SK-N-SH (cell line): Measurements from ENCODE around the gene KCNMB1. TPM values are rescaled to one million over a fixed set of nuclear protein-coding genes. Genes with fewer than 3 reads are reported as not detected.

Source experiments
- CTCF ChIA-PET: fragments of 300-600, 350-600 bp; formaldehyde crosslinking; extraction: SDS; loops from one replicate; lab custom pipeline; 2021; lab: Yijun Ruan, JAX
- POLR2A ChIA-PET: fragments of 350-600 bp; sonication (Branson Sonifier 250); formaldehyde crosslinking; extraction: SDS; loops from one replicate; lab custom pipeline; 2020; ENCODE audit warnings: antibody characterized with exemption, inconsistent platforms; lab: Yijun Ruan, JAX
- DNase-seq: peaks from one replicate; pipeline ENCODE4 v3.0.0; 2012
- H2AFZ ChIP-seq: fragments of 200-600 bp; sonication (generic); 2 replicates; pipeline ENCODE4 v1.8.1; 2016; ENCODE audit warnings: antibody characterized with exemption, mild to moderate bottlenecking, low read depth
- H3F3A ChIP-seq: fragments of 200-600 bp; sonication (generic); replicated peaks from 2 replicates; pipeline ENCODE3; 2016; ENCODE audit warnings: antibody characterized with exemption, mild to moderate bottlenecking; ENCODE audit not compliant: insufficient read depth
- H3K27ac ChIP-seq, 2 experiments: fragments of 200-500 bp in 1 of 2; fragments of 200-600 bp in 1 of 2; sonication (Bioruptor generic) in 1 of 2; sonication (generic), shearing (Covaris generic) in 1 of 2; 2 replicates each; pipeline versions ENCODE4 v1.5.1 to v1.6.1; 2014 to 2016; ENCODE audit warnings: low read depth in 2 of 2, inconsistent platforms in 1 of 2, low read length in 1 of 2, mild to moderate bottlenecking in 1 of 2, mixed read lengths in 1 of 2
- H3K27me3 ChIP-seq: fragments of 200-600 bp; sonication (generic), shearing (Covaris generic); 2 replicates; pipeline ENCODE4 v1.6.1; 2016; ENCODE audit warnings: mixed run types; ENCODE audit not compliant: insufficient read depth
- H3K36me3 ChIP-seq, 2 experiments: fragments of 200-500 bp in 1 of 2; fragments of 200-600 bp in 1 of 2; sonication (Bioruptor generic) in 1 of 2; sonication (generic) in 1 of 2; replicated peaks in 1 of 2; 2 replicates each; pipeline versions ENCODE3 to v1.5.1; 2014 to 2016; ENCODE audit warnings: low read length in 1 of 2, mild to moderate bottlenecking in 1 of 2; ENCODE audit not compliant: insufficient read depth in 2 of 2, control insufficient read depth in 1 of 2
- H3K4me1 ChIP-seq, 2 experiments: fragments of 200-500 bp in 1 of 2; fragments of 200-600 bp in 1 of 2; sonication (Bioruptor generic) in 1 of 2; sonication (generic), shearing (Covaris generic) in 1 of 2; 2 replicates each; pipeline versions ENCODE4 v1.5.1 to v1.6.1; 2014 to 2016; ENCODE audit warnings: low read depth in 1 of 2, low read length in 1 of 2, mixed run types in 1 of 2; ENCODE audit not compliant: insufficient read depth in 2 of 2, control insufficient read depth in 1 of 2
- H3K4me2 ChIP-seq: fragments of 200-600 bp; sonication (generic), shearing (Covaris generic); 2 replicates; pipeline ENCODE4 v1.6.1; 2017; ENCODE audit warnings: mixed run types
- H3K4me3 ChIP-seq, 2 experiments: fragments of 200-500 bp in 1 of 2; fragments of 200-600 bp in 1 of 2; sonication (Bioruptor generic) in 1 of 2; sonication (generic), shearing (Covaris generic) in 1 of 2; 2 replicates each; pipeline versions ENCODE4 v1.5.1 to v1.8.1; 2014 to 2016; ENCODE audit warnings: low read depth in 2 of 2, inconsistent platforms in 1 of 2, low read length in 1 of 2, mild to moderate bottlenecking in 1 of 2, mixed read lengths in 1 of 2, moderate library complexity in 1 of 2
- H3K79me2 ChIP-seq: fragments of 200-600 bp; sonication (generic); 2 replicates; pipeline ENCODE4 v1.8.1; 2017; ENCODE audit warnings: mild to moderate bottlenecking; ENCODE audit not compliant: insufficient read depth
- H3K9ac ChIP-seq: fragments of 200-600 bp; sonication (generic); 2 replicates; pipeline ENCODE4 v1.6.1; 2017; ENCODE audit warnings: mixed run types
- H3K9me2 ChIP-seq: fragments of 200-600 bp; sonication (generic); 2 replicates; pipeline ENCODE4 v1.6.1; 2017; ENCODE audit warnings: mixed run types
- H3K9me3 ChIP-seq: fragments of 200-600 bp; sonication (generic); 2 replicates; pipeline ENCODE4 v1.6.1; 2017; ENCODE audit warnings: mixed run types, mild to moderate bottlenecking, moderate library complexity
- H4K20me1 ChIP-seq: fragments of 200-600 bp; sonication (generic); 2 replicates; pipeline ENCODE4 v1.6.1; 2017; ENCODE audit warnings: mild to moderate bottlenecking, mixed run types; ENCODE audit not compliant: insufficient read depth
- EP300 ChIP-seq, 2 experiments: IDR thresholded peaks; 2 replicates each; pipeline versions ENCODE4 v1.4.0 to v1.6.1; 2012; ENCODE audit warnings: borderline replicate concordance in 1 of 2, low read depth in 1 of 2, low read length in 1 of 2
- EZH2phosphoT487 ChIP-seq: fragments of 200-600 bp; sonication (generic); IDR thresholded peaks from 2 replicates; pipeline ENCODE4 v1.6.1; 2017; ENCODE audit warnings: low read depth, mixed run types, mild to moderate bottlenecking, antibody characterized with exemption, moderate library complexity, borderline replicate concordance
- FOXJ3 ChIP-seq: sonication (generic); formaldehyde crosslinking; IDR thresholded peaks from 2 replicates; pipeline ENCODE4 v1.5.1; 2020; ENCODE audit warnings: mild to moderate bottlenecking, missing genetic modification reagents
- JUND ChIP-seq: IDR thresholded peaks from 2 replicates; pipeline ENCODE4 v1.4.0; 2012
- MEF2A ChIP-seq: IDR thresholded peaks from 2 replicates; pipeline ENCODE4 v1.4.0; 2012; ENCODE audit warnings: low read depth, borderline replicate concordance
- NFIC ChIP-seq: IDR thresholded peaks from 2 replicates; pipeline ENCODE4 v1.4.0; 2012; ENCODE audit warnings: borderline replicate concordance
- NRF1 ChIP-seq: IDR thresholded peaks from 2 replicates; pipeline ENCODE4 v1.6.1; 2012; ENCODE audit warnings: low read depth, mild to moderate bottlenecking, low read length
- RAD21 ChIP-seq: IDR thresholded peaks from 2 replicates; pipeline ENCODE4 v1.6.1; 2012; ENCODE audit warnings: mild to moderate bottlenecking, low read length
- RCOR1 ChIP-seq: fragments of 150-350 bp; IDR thresholded peaks from 2 replicates; pipeline ENCODE4 v1.6.1; 2017; ENCODE audit warnings: antibody characterized with exemption, low read length
- RFX5 ChIP-seq: IDR thresholded peaks from 2 replicates; pipeline ENCODE4 v1.6.1; 2012; ENCODE audit warnings: mild to moderate bottlenecking, improper control_type of control experiment, low read length
- SMC3 ChIP-seq: IDR thresholded peaks from 2 replicates; pipeline ENCODE4 v1.6.1; 2012; ENCODE audit warnings: low read depth, low read length, improper control_type of control experiment
- TEAD4 ChIP-seq: IDR thresholded peaks from 2 replicates; pipeline ENCODE4 v1.4.0; 2012; ENCODE audit warnings: mild to moderate bottlenecking, borderline replicate concordance; ENCODE audit not compliant: insufficient read depth
- YY1 ChIP-seq: IDR thresholded peaks from 2 replicates; pipeline ENCODE4 v1.4.0; 2012; ENCODE audit warnings: low read depth, mild to moderate bottlenecking
- WGBS: methylation state at CpG from one replicate; pipeline ENCODE4 v1.1.6; 2017; ENCODE audit warnings: low lambda C conversion rate; 5-methylcytosine and 5-hydroxymethylcytosine counted together
- polyA plus RNA-seq, 3 experiments: library from polyadenylated mRNA; depleted of rRNA; stranded (reverse); fragments of >200 nt; gene quantifications; 2 replicates each; pipeline ENCODE4 v1.2.3, GENCODE V29; 2012
- TF ChIP-seq, protein P1 (sequence below): fragments of 200-600 bp; sonication (generic); IDR thresholded peaks from 2 replicates; pipeline ENCODE4 v1.6.1; 2017; ENCODE audit warnings: antibody characterized with exemption, mild to moderate bottlenecking, moderate library complexity
- TF ChIP-seq, protein P2 (sequence below): IDR thresholded peaks from 2 replicates; pipeline ENCODE4 v1.6.1; 2012; ENCODE audit warnings: mild to moderate bottlenecking, low read depth, low read length, moderate library complexity
- TF ChIP-seq, protein P3 (sequence below): IDR thresholded peaks from 2 replicates; pipeline ENCODE4 v1.4.0; 2012; ENCODE audit warnings: low read depth

Gene KCNMB1
- polyA plus RNA-seq, 1 of the 3 experiments (the other 2 are of a cell fraction), result not detected

DNA sequence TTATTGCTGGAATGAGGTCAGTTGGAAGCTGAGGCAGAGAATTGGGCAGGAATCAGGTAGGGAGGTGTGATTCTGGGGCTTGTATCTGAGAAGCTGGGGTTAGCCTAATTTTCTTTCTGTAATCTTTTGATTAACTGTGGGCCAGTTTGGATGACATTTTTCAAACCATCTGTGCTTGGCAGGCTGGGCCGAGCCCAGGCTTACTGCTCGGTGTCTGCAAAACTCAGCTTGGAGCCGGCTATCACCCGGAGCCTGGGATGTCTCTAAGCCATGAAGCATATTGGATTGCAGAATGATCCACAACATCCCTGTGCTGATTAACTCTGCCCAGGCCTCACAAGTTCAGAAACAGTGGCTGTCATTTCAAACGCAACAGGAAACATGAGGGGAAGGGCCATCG is 26.5 kb downstream of the KCNMB1 start:
- no peak overlapping the region for H3K9ac ChIP-seq
- no peaks in the 10 kb centered on the region for H3K79me2 ChIP-seq
- no peaks in the 10 kb centered on the region for H4K20me1 ChIP-seq
- CTCF ChIA-PET, result interaction anchor here (1.1 kb wide), 1 partner anchor 58 kb away, joined by 6 read pairs; no protein-coding TSS in a partner anchor
- TF ChIP-seq YY1, result no peak
- TF ChIP-seq, all 33 proteins: peak for 0
- H3K27me3 ChIP-seq, result no peaks in the 10 kb centered on the region
- POLR2A ChIA-PET, result no interaction called here
- H3K4me2 ChIP-seq, result no peak overlapping the region
- H3K36me3 ChIP-seq, result no peaks in the 10 kb centered on the region
- no peak for DNase-seq
- no peak overlapping the region for H2AFZ ChIP-seq
- H3K9me3 ChIP-seq, result no peaks in the 10 kb centered on the region
- H3K4me1 ChIP-seq, result no peaks in the 10 kb centered on the region; a peak in 1 of 4 replicates
- no peaks in the 10 kb centered on the region for H3K9me2 ChIP-seq
- no peak overlapping the region for H3K27ac ChIP-seq
- no peak overlapping the region for H3K4me3 ChIP-seq
- 91% methylated on average over 5 of the region's 6 CpGs for WGBS
- no peaks in the 10 kb centered on the region for H3F3A ChIP-seq

DNA sequence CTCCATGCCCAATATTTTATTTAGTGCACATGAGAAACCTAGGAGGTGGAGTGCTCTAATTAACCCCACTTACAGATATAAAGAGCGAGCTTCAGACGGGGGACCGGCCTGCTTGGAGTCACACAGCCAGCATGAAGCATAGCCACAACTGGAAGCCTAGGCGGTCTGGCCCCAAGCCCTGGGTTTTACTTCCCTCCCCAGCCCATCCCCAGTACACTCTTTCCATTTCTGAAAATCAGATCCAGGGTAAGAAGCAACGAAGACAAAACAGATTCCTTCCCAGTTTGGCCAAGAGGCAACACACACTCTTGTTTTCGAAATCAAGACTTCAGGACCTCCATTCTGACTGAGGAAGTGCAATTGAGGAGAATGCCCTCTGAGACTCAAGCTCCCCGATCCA is 27.1 kb downstream of the KCNMB1 start:
- Histone ChIP-seq H4K20me1 (no peaks in the 10 kb centered on the region), H3K9me2 (no peaks in the 10 kb centered on the region), H3K27ac (no peak overlapping the region), H3K79me2 (no peaks in the 10 kb centered on the region), H3K4me1 (no peaks in the 10 kb centered on the region; a peak in 1 of 4 replicates), H3K27me3 (no peaks in the 10 kb centered on the region), H3K9me3 (no peaks in the 10 kb centered on the region), H3F3A (no peaks in the 10 kb centered on the region), H3K4me2 (no peak overlapping the region), H3K36me3 (no peaks in the 10 kb centered on the region), H2AFZ (no peak overlapping the region), H3K4me3 (no peak overlapping the region), H3K9ac (no peak overlapping the region)
- no peak for DNase-seq
- POLR2A ChIA-PET, result no interaction called here
- TF ChIP-seq EZH2phosphoT487, result no peak
- no peak for TF ChIP-seq RCOR1
- TF ChIP-seq FOXJ3 (CRISPR knock-in tag), result no peak
- TF ChIP-seq, protein P1, sequence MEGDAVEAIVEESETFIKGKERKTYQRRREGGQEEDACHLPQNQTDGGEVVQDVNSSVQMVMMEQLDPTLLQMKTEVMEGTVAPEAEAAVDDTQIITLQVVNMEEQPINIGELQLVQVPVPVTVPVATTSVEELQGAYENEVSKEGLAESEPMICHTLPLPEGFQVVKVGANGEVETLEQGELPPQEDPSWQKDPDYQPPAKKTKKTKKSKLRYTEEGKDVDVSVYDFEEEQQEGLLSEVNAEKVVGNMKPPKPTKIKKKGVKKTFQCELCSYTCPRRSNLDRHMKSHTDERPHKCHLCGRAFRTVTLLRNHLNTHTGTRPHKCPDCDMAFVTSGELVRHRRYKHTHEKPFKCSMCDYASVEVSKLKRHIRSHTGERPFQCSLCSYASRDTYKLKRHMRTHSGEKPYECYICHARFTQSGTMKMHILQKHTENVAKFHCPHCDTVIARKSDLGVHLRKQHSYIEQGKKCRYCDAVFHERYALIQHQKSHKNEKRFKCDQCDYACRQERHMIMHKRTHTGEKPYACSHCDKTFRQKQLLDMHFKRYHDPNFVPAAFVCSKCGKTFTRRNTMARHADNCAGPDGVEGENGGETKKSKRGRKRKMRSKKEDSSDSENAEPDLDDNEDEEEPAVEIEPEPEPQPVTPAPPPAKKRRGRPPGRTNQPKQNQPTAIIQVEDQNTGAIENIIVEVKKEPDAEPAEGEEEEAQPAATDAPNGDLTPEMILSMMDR, result no peak
- TF ChIP-seq MEF2A, result no peak
- TF ChIP-seq SMC3, result no peak
- TF ChIP-seq JUND, result no peak
- TF ChIP-seq RFX5, result no peak
- TF ChIP-seq NRF1, result no peak
- no peak for TF ChIP-seq YY1
- TF ChIP-seq RAD21, result no peak
- TF ChIP-seq EP300 (IDR thresholded peaks at IDR 0.05; ENCODE audit: borderline replicate concordance in 1 of 2, low read depth in 1 of 2, low read length in 1 of 2), result no peak
- no peak for TF ChIP-seq TEAD4
- TF ChIP-seq, protein P2, sequence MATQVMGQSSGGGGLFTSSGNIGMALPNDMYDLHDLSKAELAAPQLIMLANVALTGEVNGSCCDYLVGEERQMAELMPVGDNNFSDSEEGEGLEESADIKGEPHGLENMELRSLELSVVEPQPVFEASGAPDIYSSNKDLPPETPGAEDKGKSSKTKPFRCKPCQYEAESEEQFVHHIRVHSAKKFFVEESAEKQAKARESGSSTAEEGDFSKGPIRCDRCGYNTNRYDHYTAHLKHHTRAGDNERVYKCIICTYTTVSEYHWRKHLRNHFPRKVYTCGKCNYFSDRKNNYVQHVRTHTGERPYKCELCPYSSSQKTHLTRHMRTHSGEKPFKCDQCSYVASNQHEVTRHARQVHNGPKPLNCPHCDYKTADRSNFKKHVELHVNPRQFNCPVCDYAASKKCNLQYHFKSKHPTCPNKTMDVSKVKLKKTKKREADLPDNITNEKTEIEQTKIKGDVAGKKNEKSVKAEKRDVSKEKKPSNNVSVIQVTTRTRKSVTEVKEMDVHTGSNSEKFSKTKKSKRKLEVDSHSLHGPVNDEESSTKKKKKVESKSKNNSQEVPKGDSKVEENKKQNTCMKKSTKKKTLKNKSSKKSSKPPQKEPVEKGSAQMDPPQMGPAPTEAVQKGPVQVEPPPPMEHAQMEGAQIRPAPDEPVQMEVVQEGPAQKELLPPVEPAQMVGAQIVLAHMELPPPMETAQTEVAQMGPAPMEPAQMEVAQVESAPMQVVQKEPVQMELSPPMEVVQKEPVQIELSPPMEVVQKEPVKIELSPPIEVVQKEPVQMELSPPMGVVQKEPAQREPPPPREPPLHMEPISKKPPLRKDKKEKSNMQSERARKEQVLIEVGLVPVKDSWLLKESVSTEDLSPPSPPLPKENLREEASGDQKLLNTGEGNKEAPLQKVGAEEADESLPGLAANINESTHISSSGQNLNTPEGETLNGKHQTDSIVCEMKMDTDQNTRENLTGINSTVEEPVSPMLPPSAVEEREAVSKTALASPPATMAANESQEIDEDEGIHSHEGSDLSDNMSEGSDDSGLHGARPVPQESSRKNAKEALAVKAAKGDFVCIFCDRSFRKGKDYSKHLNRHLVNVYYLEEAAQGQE, result no peak
- TF ChIP-seq, protein P3, sequence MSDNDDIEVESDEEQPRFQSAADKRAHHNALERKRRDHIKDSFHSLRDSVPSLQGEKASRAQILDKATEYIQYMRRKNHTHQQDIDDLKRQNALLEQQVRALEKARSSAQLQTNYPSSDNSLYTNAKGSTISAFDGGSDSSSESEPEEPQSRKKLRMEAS, result no peak
- no peak for TF ChIP-seq NFIC
- WGBS, result 66% methylated on average over 6 of the region's 7 CpGs
- CTCF ChIA-PET, result interaction anchor here (1.1 to 1.3 kb wide), 2 partner anchors 10 to 59 kb away, joined by 3 to 6 read pairs; no protein-coding TSS in a partner anchor
